Keratinocyte (primary cell): ENCODE data around the gene TATDN2.

Experiments used
- CTCF ChIP-seq, 3 experiments: IDR thresholded peaks in 1 of 3; conservative IDR thresholded peaks in 1 of 3; optimal IDR thresholded peaks in 1 of 3; 2 replicates in 2 of 3; 3 replicates in 1 of 3; pipeline versions ENCODE3 to v1.5.1; 2011; ENCODE audit warnings: low read length in 3 of 3, mild to moderate bottlenecking in 3 of 3, moderate library complexity in 2 of 3, control low read depth in 1 of 3, inconsistent platforms in 1 of 3; ENCODE audit not compliant: insufficient read depth in 2 of 3; ENCODE audit errors: extremely low read depth in 1 of 3
- EZH2 ChIP-seq: IDR thresholded peaks from one replicate; pipeline ENCODE4 v1.6.1; 2012; ENCODE audit warnings: inconsistent platforms, mild to moderate bottlenecking, low read length, moderate library complexity

DNA sequence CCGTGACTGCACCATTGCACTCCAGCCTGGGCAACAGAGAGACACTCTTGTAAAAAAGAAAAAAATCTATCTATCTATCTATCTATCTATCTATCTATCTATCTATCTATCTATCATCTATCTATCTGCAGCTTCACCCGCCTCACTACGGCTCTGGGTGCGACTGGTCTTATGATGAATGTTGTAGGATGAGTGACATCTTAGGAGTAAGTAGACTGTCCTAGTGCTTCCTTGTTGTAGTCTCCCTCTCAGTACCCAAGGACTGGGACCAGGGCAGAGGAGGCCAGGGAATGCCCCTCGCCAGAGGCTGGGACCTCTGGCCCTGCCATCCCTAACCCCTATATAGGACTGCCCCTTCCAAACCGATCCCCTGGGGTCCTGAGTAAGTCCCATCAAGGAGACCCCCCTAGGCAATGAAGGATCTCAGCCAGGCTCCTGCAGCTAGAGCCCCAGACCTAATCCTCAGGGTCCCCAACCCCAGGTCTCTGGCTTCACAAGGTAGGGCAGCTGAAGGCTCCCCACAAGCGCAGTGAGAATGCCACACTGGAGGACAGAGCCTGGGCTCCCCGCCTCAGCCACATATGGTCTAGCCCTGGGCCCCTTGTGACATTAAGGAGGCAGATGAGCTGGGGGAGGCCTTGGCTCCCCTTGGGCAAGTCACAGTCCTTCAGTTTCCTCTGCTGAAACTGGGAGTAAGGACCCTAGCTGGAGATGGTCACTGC, 73.5 kb downstream of the TATDN2 start:
- TF ChIP-seq CTCF (optimal IDR thresholded peaks at IDR 0.05 in 1 of 3, IDR thresholded peaks at IDR 0.05 in 1 of 3, conservative IDR thresholded peaks at IDR 0.05 in 1 of 3; ENCODE audit: extremely low read depth in 1 of 3, insufficient read depth in 2 of 3, low read length in 3 of 3), result no peak
- TF ChIP-seq EZH2, result no peak
